Astrocyte of the hippocampus (primary cell): ENCODE results near the gene CD164L2.

Experiments
- DNase-seq: peaks from one replicate; pipeline ENCODE4 v3.0.0; 2011; ENCODE audit warnings: low read depth, low spot score

The CD164L2 gene

DNA sequence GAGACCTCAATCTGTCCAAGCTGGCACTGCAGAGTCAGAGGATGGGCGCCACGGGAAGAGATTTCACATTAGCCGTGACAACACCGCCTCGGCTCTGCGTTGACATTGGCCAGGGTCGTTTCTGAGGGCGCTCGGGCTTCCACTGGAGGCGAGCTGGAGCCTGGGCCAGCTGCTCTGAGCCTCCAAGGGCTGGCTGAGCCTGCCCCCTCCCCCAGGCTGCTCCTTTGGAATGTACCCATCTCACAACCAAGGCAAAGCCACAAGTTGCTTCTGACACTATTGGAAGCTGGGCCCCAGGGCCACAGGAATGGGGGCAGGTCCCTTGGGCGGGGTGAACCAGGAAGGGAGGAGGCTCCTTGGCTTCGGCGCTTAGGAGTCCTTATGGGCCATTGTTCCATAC lies 21.9 kb upstream of the CD164L2 start:
- peak; percentile 89 for DNase-seq

DNA sequence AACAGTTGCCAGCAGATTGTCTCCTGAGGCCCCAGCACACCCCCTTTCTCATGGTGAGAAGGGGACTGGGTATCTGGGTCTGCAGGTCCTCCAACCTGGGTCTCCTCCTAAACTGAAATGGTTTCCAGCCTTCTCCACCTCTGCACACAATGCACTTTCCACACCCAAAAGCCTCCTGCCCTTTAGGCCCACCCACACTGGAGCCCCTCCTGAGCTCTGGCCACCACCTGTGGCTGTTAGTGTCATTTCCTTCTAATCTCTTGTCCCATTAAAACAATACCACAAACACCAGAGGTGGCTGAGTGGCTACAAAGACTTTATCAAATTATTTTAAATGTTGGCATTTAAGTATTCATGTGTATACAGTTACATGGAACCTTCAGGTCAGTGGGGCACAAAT lies 20.8 kb upstream of the CD164L2 start:
- no peak for DNase-seq

DNA sequence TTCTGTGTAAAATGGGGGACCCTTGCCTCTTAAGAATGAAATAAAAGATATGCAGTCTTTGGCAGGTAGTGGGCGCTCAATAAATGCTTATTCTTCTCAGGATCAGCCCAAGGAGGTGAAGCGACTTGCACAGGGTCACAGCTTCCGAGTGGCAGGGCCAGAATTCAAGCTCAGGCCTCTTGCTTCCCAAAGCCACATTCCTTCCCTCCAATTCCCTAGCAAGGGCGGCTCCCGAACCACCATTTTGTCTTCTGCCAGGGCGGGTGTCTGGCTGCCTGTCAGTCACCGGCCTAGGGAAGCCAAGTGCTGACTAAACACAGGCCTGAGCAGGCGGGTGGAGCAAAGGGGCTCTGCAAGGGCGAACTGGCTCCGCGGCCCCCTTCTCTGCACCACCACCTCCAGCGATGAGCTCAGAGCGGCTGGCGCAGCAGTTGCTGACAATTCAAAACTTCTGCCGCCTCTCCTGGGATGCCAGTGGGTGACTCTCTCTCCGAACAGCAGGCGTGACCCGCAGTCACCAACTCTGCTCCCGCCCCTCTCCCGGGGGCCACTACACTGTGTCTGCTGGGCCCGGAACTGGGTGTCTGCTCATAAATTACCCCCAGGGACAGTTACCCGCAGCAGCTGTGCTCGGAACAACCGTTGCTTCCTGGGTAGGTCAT lies 20.1 kb upstream of the CD164L2 start:
- DNase-seq: no peak

DNA sequence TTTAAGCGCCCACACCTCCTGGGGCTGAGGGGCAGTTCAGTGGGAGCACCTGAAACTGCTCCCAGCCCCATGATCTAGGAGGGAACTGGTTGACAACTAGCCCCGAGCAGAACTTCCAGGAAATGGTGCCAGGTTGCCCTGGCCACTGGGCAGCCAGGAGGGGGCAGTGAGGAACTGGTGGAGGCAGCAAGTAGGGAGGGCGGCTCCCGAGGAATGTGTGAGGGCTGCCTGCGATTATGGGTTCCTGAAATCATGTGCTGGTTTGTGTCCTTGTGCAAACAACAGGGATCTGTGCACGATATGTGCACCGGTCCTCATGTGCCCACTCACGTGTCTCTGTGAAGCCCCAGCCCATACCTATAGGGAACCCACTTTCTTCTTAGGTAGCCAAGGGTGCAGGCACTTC lies 19.2 kb upstream of the CD164L2 start:
- DNase-seq: peak; percentile 81

DNA sequence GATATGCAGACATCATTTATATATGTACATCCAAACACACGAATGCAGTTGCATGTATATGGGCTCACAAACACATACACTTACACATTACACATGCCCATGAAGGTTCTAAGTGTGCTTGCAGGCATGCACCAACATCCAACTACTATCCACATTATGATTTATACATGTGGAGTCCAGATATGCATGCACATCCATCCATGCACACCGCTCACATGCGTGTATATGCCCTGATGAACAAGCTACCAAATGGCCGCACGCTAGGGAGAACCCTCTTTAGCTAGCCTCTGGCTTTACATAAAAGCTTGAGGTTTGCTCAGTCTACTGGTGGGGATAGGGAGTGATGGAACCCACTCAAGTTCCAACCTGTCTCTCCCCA lies 17.8 kb upstream of the CD164L2 start:
- no peak for DNase-seq

DNA sequence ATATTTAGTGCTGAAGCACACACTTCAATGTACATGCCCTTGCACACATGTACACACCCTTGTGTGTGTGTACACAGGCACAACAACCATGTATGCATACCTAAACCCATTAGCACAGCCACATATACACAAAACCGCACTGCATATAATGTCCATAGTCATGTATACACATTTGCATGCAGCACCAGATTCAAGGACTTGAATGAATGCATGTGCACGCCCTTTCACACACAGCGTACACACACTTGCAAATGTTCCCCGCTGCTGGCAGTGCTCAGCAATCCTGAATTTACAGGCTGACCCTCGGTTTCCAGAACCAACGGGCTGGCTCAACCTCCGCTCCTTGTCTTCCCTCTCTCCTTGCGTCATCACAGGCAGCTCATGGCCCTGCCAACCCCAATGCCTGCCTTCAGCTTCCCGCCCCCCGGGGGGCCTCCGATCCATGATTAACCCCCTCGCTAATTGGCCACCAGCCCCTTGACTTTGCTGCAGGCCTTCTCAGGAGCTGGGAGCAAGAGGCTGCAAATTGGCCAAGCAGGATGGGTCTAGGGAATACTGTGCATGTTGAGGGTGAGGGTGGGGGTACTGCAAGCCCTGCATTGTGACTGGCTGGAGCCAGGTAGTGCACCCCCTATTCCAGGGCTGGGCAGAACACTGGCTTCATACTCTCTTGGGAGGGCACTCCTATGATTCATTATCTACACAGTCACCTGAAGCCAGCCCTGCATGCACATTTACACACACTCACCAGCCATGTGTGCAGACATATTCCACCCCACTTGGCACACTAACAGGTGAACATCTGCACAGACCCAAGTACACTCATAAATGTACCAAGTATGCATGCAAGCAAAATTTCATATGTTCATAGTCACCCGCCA lies 17.2 kb upstream of the CD164L2 start:
- no peak for DNase-seq

DNA sequence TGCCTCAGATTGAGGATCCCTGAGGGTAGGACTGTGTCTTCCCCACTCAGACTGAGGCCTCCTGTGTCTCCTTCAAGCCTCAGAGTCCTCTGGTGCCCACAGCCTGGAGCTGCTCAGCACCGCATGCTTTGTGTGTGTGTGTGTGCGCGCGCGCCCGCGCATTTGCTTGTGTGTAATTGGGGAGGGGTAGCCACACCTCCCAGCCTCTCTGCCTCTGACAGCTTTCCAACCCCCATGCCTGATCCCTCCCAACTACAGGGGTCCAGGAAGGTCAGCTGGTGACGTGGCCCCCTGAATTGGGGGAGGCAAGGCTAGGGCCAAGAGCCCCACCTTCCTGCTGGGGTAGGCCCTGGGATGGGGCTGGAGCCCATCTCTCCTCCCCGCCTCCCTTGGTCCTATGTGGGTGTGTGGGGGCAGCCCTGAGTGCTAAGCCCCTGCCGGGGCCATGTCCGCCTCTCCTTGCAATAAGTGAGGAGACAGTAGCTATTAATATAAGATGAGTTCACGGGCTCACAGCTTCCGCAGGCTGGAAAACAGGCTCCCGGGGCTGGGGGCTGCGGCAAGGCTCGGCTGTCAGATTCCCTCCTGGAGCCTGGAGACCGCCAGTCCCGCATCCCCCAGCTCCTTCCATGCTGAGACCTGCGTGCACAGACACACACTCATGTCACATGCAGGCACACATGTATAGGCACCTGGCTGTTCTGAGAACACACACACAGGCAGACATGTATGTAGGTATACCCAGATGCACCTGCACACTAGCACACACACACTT lies 16.3 kb upstream of the CD164L2 start:
- DNase-seq: no peak

DNA sequence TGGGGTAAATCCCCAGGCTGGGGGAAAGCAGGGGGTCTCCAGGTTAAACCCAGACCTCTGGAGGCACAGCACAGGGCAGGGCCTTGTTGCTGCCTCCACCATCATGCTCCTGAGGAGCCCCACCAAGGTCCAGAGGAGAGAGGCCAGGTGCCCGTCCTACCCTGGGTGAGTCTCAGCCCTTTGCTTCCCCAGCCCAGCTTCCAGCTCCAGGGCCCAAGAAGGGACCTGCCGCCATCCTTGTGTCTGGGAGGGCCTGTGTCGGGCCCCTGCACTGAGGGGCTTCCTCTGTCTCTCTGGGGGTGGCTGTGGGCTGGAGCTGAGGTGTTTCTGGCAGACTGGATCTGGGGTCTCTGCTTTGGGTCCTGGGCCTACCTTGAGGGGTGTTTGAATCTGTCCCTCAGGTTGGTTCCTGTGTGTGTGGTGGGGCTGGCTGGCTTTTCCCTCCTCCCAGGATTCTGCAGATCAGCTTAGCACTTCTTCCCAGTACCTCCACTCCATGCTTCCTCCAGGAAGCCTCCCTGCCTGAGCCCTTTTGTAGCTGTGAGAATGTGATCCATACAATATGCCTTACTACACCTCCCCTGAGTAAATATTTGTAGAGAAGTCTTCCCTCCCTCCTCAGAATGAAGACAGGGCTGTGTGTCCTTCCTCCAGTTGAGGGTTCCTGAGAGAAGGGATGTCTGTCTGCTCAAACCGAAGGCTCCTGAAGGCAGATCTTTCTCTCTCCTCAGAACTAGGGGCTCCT lies 15.4 kb upstream of the CD164L2 start:
- DNase-seq: no peak

DNA sequence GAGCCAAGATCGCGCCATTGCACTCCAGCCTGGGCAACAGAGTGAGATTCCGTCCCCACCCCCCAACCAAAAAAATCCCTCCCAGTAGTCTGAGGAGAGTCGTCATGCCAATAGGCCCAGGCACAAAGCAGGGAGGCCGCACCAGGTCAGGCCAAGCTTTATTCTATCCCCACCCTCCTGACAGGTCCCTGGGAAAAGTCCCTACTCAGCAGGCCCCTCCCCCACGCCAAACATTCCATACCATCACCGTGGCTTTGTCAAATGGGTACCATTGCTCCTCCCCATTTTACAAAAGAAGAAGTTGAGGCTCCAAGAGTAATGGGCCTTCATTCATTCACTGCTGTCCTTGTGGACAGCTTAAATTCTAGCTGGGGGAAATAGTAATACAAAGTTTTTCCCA lies 14.6 kb upstream of the CD164L2 start:
- no peak for DNase-seq

DNA sequence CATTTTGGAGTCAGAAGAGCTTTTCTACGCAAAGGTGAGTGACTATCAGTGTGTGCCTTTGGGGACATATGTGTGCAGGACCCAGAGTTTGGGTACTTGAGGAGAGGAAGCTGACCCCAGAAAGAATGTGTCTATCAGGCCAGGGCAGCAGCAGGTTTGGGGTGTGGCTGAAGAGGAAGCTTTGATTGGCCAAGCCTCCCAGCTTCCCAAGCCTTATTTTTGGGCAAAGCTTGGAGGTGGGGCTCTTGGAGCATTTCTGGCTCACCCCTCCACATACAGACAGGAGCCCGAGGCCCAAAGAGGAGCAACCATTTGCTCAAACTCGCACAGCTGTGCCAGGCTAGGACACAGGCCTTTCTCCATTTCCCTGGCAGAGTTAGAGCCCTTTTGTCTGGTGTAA lies 14.0 kb upstream of the CD164L2 start:
- DNase-seq: no peak

DNA sequence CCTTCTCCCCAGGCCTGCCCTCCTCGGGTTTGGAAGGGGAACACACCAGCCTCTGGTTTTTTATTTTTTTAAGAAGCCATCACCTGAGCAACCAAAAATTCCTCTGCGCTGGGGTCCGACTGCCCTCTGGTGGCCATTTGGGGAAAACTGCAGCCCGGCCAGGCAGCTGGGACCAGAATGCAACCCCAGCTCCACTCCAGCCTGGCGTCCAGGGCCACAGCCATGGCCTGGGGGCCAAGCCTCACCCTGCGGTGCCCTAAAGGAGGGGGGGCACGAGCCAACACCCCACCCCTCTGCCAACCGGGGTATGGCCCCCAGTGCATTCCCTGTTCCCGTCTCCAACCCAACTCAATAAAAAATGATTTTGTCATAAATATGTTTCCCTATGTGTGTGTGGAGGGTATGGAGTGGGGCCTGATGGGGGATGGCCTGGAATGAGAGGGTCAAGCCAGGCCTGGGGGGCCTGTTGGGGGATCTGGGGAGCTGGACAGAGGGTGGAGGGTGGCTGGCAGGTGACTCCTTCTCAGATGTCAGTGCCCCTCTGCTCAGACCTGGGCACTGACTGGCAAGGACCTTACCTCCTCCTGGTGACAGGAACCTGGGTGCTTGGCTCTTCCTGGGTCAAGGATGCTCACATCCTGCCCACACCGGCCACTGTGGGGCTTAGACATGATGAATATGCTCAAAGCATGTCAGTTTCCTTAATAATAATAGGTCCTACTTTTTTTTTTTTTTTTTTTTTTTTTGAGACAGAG lies 12.5 kb upstream of the CD164L2 start:
- DNase-seq: peak; percentile 82

DNA sequence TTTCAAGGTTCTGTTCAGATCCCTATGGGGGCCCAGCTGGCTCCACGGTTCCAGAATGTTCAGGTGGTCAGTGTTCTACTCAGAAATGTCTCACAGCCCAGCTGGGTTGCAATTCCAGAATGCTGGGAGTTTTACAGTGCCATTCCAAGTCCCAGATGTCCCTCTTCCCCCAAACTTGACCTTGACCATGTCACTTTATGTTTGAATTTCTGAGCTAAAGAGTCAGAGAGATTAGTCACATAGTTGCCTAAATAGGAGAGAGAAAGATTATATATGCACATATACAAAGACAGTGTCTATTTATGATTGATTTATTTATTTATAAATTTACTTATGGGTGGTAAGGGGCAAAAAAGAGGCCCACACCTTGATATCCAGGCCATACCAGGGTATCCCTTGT lies 11.8 kb upstream of the CD164L2 start:
- DNase-seq: no peak

DNA sequence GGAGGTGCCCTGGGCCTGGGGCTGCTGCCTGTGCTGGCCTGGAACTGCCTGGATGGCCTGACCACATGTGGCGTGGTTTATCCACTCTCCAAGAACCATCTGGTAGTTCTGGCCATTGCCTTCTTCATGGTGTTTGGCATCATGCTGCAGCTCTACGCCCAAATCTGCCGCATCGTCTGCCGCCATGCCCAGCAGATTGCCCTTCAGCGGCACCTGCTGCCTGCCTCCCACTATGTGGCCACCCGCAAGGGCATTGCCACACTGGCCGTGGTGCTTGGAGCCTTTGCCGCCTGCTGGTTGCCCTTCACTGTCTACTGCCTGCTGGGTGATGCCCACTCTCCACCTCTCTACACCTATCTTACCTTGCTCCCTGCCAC lies 11.1 kb upstream of the CD164L2 start:
- no peak for DNase-seq

DNA sequence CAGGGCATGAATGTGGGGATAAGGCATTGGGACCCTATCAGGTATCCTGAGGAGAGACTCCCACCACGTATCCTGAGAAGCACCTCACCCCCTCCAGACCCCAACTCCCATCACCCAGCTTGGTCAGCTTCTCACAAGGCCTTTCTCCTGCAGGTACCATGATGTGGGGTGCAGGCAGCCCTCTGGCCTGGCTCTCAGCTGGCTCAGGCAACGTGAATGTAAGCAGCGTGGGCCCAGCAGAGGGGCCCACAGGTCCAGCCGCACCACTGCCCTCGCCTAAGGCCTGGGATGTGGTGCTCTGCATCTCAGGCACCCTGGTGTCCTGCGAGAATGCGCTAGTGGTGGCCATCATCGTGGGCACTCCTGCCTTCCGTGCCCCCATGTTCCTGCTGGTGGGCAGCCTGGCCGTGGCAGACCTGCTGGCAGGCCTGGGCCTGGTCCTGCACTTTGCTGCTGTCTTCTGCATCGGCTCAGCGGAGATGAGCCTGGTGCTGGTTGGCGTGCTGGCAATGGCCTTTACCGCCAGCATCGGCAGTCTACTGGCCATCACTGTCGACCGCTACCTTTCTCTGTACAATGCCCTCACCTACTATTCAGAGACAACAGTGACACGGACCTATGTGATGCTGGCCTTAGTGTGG lies 10.6 kb upstream of the CD164L2 start:
- DNase-seq: no peak

DNA sequence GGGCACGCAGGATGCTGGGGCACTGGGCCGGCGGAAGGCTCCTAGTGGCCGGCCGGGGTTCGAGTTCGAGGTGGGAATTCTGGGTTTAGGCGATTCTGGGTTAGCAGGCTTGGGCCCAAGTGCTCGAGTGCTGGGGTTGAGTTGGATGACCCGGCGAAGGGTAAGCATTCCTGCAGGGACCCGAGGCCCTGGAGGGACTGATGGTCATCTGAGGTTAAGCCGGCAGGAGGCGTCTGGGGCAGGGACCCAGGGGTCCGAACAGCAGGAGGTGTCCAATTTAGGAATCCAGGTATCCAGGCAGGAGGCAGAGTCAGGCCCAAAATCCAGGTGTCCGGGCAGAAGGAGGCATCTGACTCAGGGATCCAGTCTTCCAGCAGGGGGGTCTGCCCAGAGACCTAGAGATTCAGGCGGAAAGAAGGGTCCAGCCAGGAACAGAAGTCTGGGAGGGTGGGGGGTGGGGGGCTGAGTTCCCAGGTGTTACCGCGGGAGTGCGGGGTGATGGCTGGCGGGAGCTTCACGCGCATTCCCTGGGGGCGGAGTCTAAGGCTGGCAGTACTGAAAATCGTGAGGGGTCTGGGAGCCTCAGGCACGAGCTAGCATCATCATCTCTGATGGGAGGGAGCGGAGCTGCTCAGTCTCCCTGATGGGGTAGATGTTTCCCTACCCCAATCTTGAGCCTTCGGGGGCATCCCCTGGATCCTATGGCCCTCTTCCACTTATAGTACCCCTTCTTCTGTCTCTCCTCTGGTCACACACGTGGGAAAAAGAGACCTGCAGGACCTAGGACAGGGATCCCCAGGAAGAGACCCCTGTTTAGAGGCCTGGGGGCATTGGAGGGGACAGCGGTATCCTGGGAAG lies 9.9 kb upstream of the CD164L2 start:
- DNase-seq: no peak

DNA sequence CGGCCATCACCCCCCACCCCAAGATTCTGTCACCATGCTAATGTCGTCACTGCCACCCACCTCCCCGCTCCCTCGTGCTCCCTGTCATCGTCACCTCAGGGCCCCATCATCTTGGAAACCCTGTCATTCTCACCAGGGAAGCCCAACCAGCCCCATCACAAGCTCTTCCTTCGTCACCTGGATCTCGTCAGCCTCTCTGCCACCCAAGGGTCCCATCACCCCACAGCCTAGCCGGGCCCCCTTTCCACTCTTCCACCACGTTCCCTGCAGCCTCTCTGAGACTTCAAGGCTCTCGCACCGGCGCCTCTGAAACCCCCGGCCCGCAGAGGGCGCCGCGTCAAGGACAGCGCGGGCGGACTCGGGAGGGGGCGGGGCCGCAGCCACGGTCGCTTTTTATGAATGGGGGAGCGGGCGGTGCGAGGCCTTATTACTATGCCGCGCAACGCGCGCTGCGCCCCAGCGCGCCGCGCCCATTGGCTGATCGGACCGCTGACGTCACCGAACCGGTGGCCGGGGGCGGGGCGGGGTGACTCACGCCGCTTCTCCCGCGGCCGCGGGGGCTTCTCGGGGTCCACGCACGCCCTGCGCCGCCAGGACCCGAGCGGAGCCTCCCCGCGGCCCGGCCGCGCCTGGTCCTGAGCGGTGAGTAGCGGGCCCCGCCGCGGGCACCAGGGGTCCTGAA lies 9.1 kb upstream of the CD164L2 start, which contains the start of gene GPR3:
Gene GPR3, plus strand, starts transcription at position 527 of the 682 bp plus-strand sequence. CDS start 1,177 bp downstream, outside the sequence.
- DNase-seq: peak; percentile 97

DNA sequence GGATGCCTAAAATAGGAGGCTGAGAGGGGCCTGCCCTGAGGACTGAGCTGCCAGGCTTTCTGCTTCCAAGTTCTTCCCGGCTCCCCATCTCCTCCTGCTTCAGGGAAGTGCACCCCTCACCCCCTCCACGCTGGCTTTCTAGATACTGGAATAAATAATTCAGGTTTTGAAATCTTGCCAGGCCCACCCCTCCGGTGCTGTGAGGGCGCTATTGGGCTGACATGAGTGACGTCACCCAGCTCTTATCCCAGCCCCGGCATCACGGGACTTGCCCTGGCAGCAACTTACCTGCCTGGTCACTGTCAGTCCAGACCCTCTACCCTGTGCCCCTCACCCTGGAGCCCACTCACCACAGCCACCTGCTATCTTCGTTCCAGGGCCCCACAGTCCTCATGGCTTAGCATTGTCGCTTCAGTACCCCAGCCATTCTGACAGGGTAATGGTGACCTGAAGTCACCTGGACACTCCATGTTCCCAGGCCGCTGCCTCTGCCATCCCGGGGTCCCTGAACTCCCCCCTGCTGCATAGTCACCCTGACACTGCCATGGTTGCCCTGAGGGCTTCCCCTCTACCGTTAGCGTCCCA lies 8.5 kb upstream of the CD164L2 start:
- DNase-seq: peak; percentile 75

DNA sequence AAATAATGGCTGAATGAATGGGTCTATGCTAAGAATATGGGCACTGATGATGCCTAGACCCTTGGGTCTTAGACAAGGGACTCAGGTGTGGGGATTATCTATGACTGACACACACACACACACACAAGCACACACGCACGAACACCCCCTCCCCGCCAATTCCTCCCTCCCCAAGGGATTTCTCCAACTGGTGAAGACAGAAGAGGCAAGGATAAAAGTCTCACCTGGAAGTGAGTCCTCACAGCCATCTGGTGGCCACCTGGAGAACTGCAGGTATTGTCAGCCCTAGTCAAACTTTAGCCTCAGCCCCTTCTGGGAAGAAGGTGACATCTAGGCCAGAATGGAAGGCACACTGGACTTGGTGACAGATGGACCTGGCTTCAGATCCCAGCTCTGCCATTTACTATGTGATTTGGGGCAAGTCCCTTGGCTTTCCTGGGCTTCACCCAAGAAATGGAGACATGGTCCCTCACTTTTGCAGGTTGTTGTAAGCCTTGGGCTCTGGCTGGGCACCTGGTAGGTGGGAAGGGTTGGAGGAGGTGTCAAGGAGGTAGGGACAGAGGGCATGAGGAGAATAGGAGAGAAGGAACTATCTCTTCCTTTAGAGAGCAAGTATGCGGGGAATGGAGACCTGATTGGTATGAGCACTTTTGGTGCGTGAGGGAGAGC lies 5.3 kb upstream of the CD164L2 start:
- peak; percentile 64 for DNase-seq
